GM23338 (cell line): Measurements from ENCODE around the gene DNMT1. TPM values are rescaled to one million over a fixed set of nuclear protein-coding genes. Genes with fewer than 3 reads are reported as not detected.

Experiments
- ATAC-seq: fragments of 200-7000 bp; cut with Tn5 transposase; 3 replicates; pipeline ENCODE4 v1.9.1; 2020
- DNase-seq: peaks from one replicate; pipeline ENCODE4 v3.0.0-alpha.2; 2015; ENCODE audit warnings: low spot score
- H2AFZ ChIP-seq: fragments of 200-600 bp; sonication (generic); 2 replicates; pipeline ENCODE4 v1.8.0; 2016; ENCODE audit warnings: antibody characterized with exemption, mild to moderate bottlenecking, moderate library complexity
- H3F3A ChIP-seq: fragments of 200-600 bp; sonication (generic); replicated peaks from 2 replicates; pipeline ENCODE4 v1.8.0; 2017; ENCODE audit warnings: antibody characterized with exemption, mixed run types, low read depth
- H3K27ac ChIP-seq: fragments of 200-600 bp; sonication (generic); 2 replicates; pipeline ENCODE4 v1.6.1; 2016; ENCODE audit warnings: low read depth
- H3K27me3 ChIP-seq: fragments of 200-600 bp; sonication (generic); 2 replicates; pipeline ENCODE4 v1.8.0; 2016; ENCODE audit warnings: mild to moderate bottlenecking, mixed run types, moderate library complexity; ENCODE audit not compliant: insufficient read depth
- H3K36me3 ChIP-seq: fragments of 200-600 bp; sonication (generic); 2 replicates; pipeline ENCODE4 v1.8.0; 2016; ENCODE audit warnings: mild to moderate bottlenecking; ENCODE audit not compliant: insufficient read depth
- H3K4me1 ChIP-seq: fragments of 200-600 bp; sonication (generic); 2 replicates; pipeline ENCODE4 v1.8.0; 2016; ENCODE audit warnings: mild to moderate bottlenecking, moderate library complexity; ENCODE audit not compliant: insufficient read depth
- H3K4me2 ChIP-seq: fragments of 200-600 bp; sonication (generic); 2 replicates; pipeline ENCODE4 v1.7.1; 2017; ENCODE audit warnings: mixed run types
- H3K4me3 ChIP-seq: fragments of 200-600 bp; sonication (generic); 2 replicates; pipeline ENCODE4 v1.6.1; 2016; ENCODE audit warnings: mixed run types
- H3K79me2 ChIP-seq: fragments of 200-600 bp; sonication (generic); replicated peaks from 2 replicates; pipeline ENCODE4 v1.8.0; 2017; ENCODE audit warnings: mild to moderate bottlenecking; ENCODE audit not compliant: insufficient read depth
- H3K9me2 ChIP-seq: fragments of 200-600 bp; sonication (generic); 2 replicates; pipeline ENCODE4 v1.8.0; 2017; ENCODE audit not compliant: insufficient read depth
- H4K20me1 ChIP-seq: fragments of 200-600 bp; sonication (generic); replicated peaks from 2 replicates; pipeline ENCODE4 v1.8.0; 2017; ENCODE audit warnings: mild to moderate bottlenecking; ENCODE audit not compliant: insufficient read depth
- H3K27ac Mint-ChIP-seq: 2 replicates; pipeline ENCODE4 v1.8.0; 2020; ENCODE audit warnings: inconsistent platforms, mild to moderate bottlenecking, moderate library complexity, mixed read lengths
- H3K27me3 Mint-ChIP-seq: 3 replicates; pipeline ENCODE4 v1.8.0; 2022; ENCODE audit warnings: low read depth, mild to moderate bottlenecking, moderate library complexity, mixed read lengths, inconsistent platforms; ENCODE audit not compliant: insufficient read depth, poor library complexity
- H3K36me3 Mint-ChIP-seq: 3 replicates; pipeline ENCODE4 v1.8.0; 2021; ENCODE audit warnings: low read depth, mild to moderate bottlenecking, inconsistent platforms, moderate library complexity, mixed read lengths
- H3K4me1 Mint-ChIP-seq: 3 replicates; pipeline ENCODE4 v1.8.0; 2020; ENCODE audit warnings: mild to moderate bottlenecking, inconsistent platforms, mixed read lengths
- H3K4me3 Mint-ChIP-seq: 3 replicates; pipeline ENCODE4 v1.8.0; 2021; ENCODE audit warnings: moderate library complexity, mild to moderate bottlenecking, inconsistent platforms, mixed read lengths
- H3K9me3 Mint-ChIP-seq: 3 replicates; pipeline ENCODE4 v1.8.0; 2020; ENCODE audit warnings: moderate library complexity, mild to moderate bottlenecking, inconsistent platforms, mixed read lengths
- CTCF ChIP-seq, 2 experiments: fragments of 200-600 bp in 1 of 2; sonication (generic) in 1 of 2; conservative IDR thresholded peaks; 2 replicates each; pipeline versions ENCODE4 v1.5.1 to v1.6.1; 2016 to 2017; ENCODE audit warnings: antibody characterized with exemption in 2 of 2, low read depth in 2 of 2, mild to moderate bottlenecking in 2 of 2, moderate library complexity in 1 of 2
- ETS1 ChIP-seq: IDR thresholded peaks from 2 replicates; pipeline ENCODE4 v1.6.1; 2016; ENCODE audit warnings: antibody characterized with exemption
- EZH2 ChIP-seq: fragments of 200-600 bp; sonication (generic); IDR thresholded peaks from one replicate; pipeline ENCODE4 v1.8.0; 2017; ENCODE audit warnings: antibody characterized with exemption, mild to moderate bottlenecking, low read depth; ENCODE audit not compliant: unreplicated experiment
- JUNB ChIP-seq: IDR thresholded peaks from one replicate; pipeline ENCODE4 v1.6.1; 2016; ENCODE audit warnings: antibody characterized with exemption; ENCODE audit not compliant: unreplicated experiment
- POLR2AphosphoS5 ChIP-seq: IDR thresholded peaks from 2 replicates; pipeline ENCODE4 v1.6.1; 2016; ENCODE audit warnings: antibody characterized with exemption, low read depth
- STAT1 ChIP-seq: IDR thresholded peaks from one replicate; pipeline ENCODE4 v1.6.1; 2016; ENCODE audit warnings: antibody characterized with exemption; ENCODE audit not compliant: unreplicated experiment
- ZNF114 ChIP-seq: fragments of 250-450 bp; sonication (Bioruptor Pico); IDR thresholded peaks from 2 replicates; pipeline ENCODE4 v1.5.0; 2020; ENCODE audit warnings: mild to moderate bottlenecking, moderate library complexity
- ZNF331 ChIP-seq: fragments of 250-450 bp; sonication (Bioruptor Pico); IDR thresholded peaks from 2 replicates; pipeline ENCODE4 v1.5.0; 2020; ENCODE audit warnings: low read depth, mild to moderate bottlenecking, moderate library complexity
- polyA plus RNA-seq: library from polyadenylated mRNA; unstranded; fragments of >200 nt; fragmentation: Nextera tagmentation; extraction: Ambion mirVana; gene quantifications from 2 replicates; pipeline ENCODE4 v1.2.1, GENCODE V29; 2016
- total RNA-seq: library from RNA; depleted of rRNA; stranded (reverse); fragments of >200 nt; shearing (Covaris generic); gene quantifications from 2 replicates; pipeline ENCODE4 v1.2.3, GENCODE V29; 2014

Gene DNMT1
- total and polyA plus RNA-seq, 2 experiments from 2014 or later, result 238 to 589 TPM

GRCh38 chr19:10136936-10137335 is 57.8 kb downstream of the DNMT1 start:
- H3K79me2 ChIP-seq, result no peaks in the 10 kb centered on the region
- H3K4me3 ChIP-seq, result no peak overlapping the region
- no peak for DNase-seq
- no peak overlapping the region for H3K27ac ChIP-seq
- no peaks in the 10 kb centered on the region for H3K4me1 ChIP-seq
- no peak overlapping the region for H3K4me2 ChIP-seq
- no peak overlapping the region for H3K27ac Mint-ChIP-seq
- H3K36me3 Mint-ChIP-seq, result peaks cover 79% of the 10 kb centered on the region
- ATAC-seq, result no peak
- peaks cover 40% of the 10 kb centered on the region for H3K36me3 ChIP-seq
- no peak for TF ChIP-seq ZNF331 (CRISPR knock-in tag)
- TF ChIP-seq ETS1, result no peak
- TF ChIP-seq ZNF114 (CRISPR knock-in tag), result no peak
- peaks cover 8% of the 10 kb centered on the region for H4K20me1 ChIP-seq
- H2AFZ ChIP-seq, result no peak overlapping the region
- H3K4me3 Mint-ChIP-seq, result no peak overlapping the region
- 0 out of 2 replicates have a peak, but pooled peaks cover 4% of the 10 kb centered on the region for H3F3A ChIP-seq
- no peaks in the 10 kb centered on the region for H3K27me3 ChIP-seq
- peaks cover 7% of the 10 kb centered on the region for H3K27me3 Mint-ChIP-seq
- no peaks in the 10 kb centered on the region for H3K9me3 Mint-ChIP-seq
- H3K9me2 ChIP-seq, result no peaks in the 10 kb centered on the region
- no peaks in the 10 kb centered on the region for H3K4me1 Mint-ChIP-seq

GRCh38 chr19:10135551-10136334 is 59.0 kb downstream of the DNMT1 start:
- H3K79me2 ChIP-seq, result no peaks in the 10 kb centered on the region
- Mint-ChIP-seq H3K27ac (no peak overlapping the region), H3K36me3 (peaks cover 73% of the 10 kb centered on the region), H3K27me3 (peaks cover 7% of the 10 kb centered on the region), H3K4me1 (no peaks in the 10 kb centered on the region), H3K4me3 (no peak overlapping the region), H3K9me3 (no peaks in the 10 kb centered on the region)
- H3K9me2 ChIP-seq, result no peaks in the 10 kb centered on the region
- no peak overlapping the region for H3K27ac ChIP-seq
- no peaks in the 10 kb centered on the region for H3K4me1 ChIP-seq
- no peak for ATAC-seq
- peaks cover 7% of the 10 kb centered on the region; the same call in 1 of the 2 replicates for H4K20me1 ChIP-seq
- 0 out of 2 replicates have a peak, but pooled peaks cover 7% of the 10 kb centered on the region for H3F3A ChIP-seq
- H2AFZ ChIP-seq, result no peak overlapping the region
- H3K4me2 ChIP-seq, result no peak overlapping the region
- peaks cover 30% of the 10 kb centered on the region for H3K36me3 ChIP-seq
- H3K4me3 ChIP-seq, result no peak overlapping the region
- DNase-seq, result no peak
- H3K27me3 ChIP-seq, result no peaks in the 10 kb centered on the region
- TF ChIP-seq ZNF114 (CRISPR knock-in tag), result no peak
- no peak for TF ChIP-seq EZH2
- TF ChIP-seq POLR2AphosphoS5, result no peak
- TF ChIP-seq CTCF (conservative IDR thresholded peaks at IDR 0.05; ENCODE audit: low read depth in 2 of 2), result no peak
- no peak for TF ChIP-seq STAT1
- TF ChIP-seq ETS1, result no peak
- TF ChIP-seq JUNB, result no peak
